Colonic mucosa (tissue), 4 donors: ENCODE results near the gene POU2AF1. TPM values are rescaled to one million over a fixed set of nuclear protein-coding genes. Genes with fewer than 3 reads are reported as not detected.

Experiments
- DNase-seq: peaks from one replicate; pipeline ENCODE4 v3.0.0-alpha.2; 2020
- H3K27ac ChIP-seq: fragments of 200-600 bp; one replicate; pipeline ENCODE4 v1.8.0; 2021
- H3K27me3 ChIP-seq: fragments of 200-600 bp; one replicate; pipeline ENCODE4 v1.8.0; 2021
- H3K36me3 ChIP-seq: fragments of 200-600 bp; one replicate; pipeline ENCODE4 v1.8.0; 2021
- H3K4me1 ChIP-seq: fragments of 200-600 bp; one replicate; pipeline ENCODE4 v1.8.0; 2021; ENCODE audit warnings: mild to moderate bottlenecking
- H3K4me3 ChIP-seq: fragments of 200-600 bp; one replicate; pipeline ENCODE4 v1.8.0; 2021
- H3K9ac ChIP-seq, 2 donors: one replicate each; pipeline ENCODE4 v1.7.0; 2013; ENCODE audit warnings: control low read depth in 2 of 2, low read depth in 2 of 2, low read length in 2 of 2
- H3K9me3 ChIP-seq: fragments of 200-600 bp; one replicate; pipeline ENCODE4 v1.8.0; 2021
- CTCF ChIP-seq: fragments of 200-600 bp; IDR thresholded peaks from one replicate; pipeline ENCODE4 v1.8.0; 2022; ENCODE audit warnings: antibody characterized with exemption, mild to moderate bottlenecking
- intact Hi-C: fragments of 100-400 bp; cut with DNase I; formaldehyde crosslinking; loops from one replicate; pipeline ENCODE4 v1.14.1; 2022
- total RNA-seq, 2 donors: library from RNA; stranded (reverse); fragmentation: NEBNext Ultra II Directional in 1 of 2; extraction: Animal tissue kit (Norgen Biotek cat#: 25700) in 1 of 2; gene quantifications; one replicate each; pipeline ENCODE4 v1.2.1, GENCODE V29; 2021
- donor health status: healthy.
- donor health status: DM: no; HTN: no; CAD: no.
- donor health status: DM: no; HTN: no; CAD: no.

The POU2AF1 gene
- total RNA-seq, 2 donors from 2014 or later: 3.1 to 3.7 TPM

GRCh38 chr11:111417766-111418435, 38.8 kb upstream of the POU2AF1 start:
- H3K36me3 ChIP-seq: no peaks in the 10 kb centered on the region
- H3K4me1 ChIP-seq: no peaks in the 10 kb centered on the region
- H3K4me3 ChIP-seq: no peak overlapping the region
- no peak for TF ChIP-seq CTCF
- DNase-seq: peak; percentile 47
- intact Hi-C loops: no loop called here
- H3K9me3 ChIP-seq: no peaks in the 10 kb centered on the region
- H3K9ac ChIP-seq: no peak overlapping the region
- H3K27ac ChIP-seq: peak overlapping the region; percentile 38
- no peaks in the 10 kb centered on the region for H3K27me3 ChIP-seq

- H3K4me1 ChIP-seq: no peaks in the 10 kb centered on the region
- H3K27me3 ChIP-seq: no peaks in the 10 kb centered on the region
- no peak for TF ChIP-seq CTCF
- no peaks in the 10 kb centered on the region for H3K36me3 ChIP-seq
- no peak overlapping the region for H3K9ac ChIP-seq
- peak overlapping the region; percentile 25 for H3K27ac ChIP-seq
- DNase-seq: no peak
- intact Hi-C loops: no loop called here
- H3K9me3 ChIP-seq: no peaks in the 10 kb centered on the region
- no peak overlapping the region for H3K4me3 ChIP-seq
These were observed 38.1 kb upstream of the POU2AF1 start for GRCh38 chr11:111417011-111417765.

- no peak for TF ChIP-seq CTCF
- Histone ChIP-seq H3K4me1 (no peaks in the 10 kb centered on the region), H3K27me3 (no peaks in the 10 kb centered on the region), H3K9me3 (no peaks in the 10 kb centered on the region), H3K27ac (peak overlapping the region; percentile 25), H3K4me3 (no peak overlapping the region), H3K36me3 (no peaks in the 10 kb centered on the region), H3K9ac (no peak overlapping the region)
- intact Hi-C loops: no loop called here
- no peak for DNase-seq
These were observed 37.3 kb upstream of the POU2AF1 start for GRCh38 chr11:111416231-111416960.

GRCh38 chr11:111414936-111415335, 35.9 kb upstream of the POU2AF1 start:
- Histone ChIP-seq H3K27me3 (no peaks in the 10 kb centered on the region), H3K9me3 (no peaks in the 10 kb centered on the region), H3K9ac (no peak overlapping the region), H3K36me3 (no peaks in the 10 kb centered on the region), H3K4me3 (no peak overlapping the region), H3K4me1 (no peaks in the 10 kb centered on the region), H3K27ac (no peak overlapping the region)
- TF ChIP-seq CTCF: no peak
- intact Hi-C loops: no loop called here
- no peak for DNase-seq

GRCh38 chr11:111414267-111414931, 35.3 kb upstream of the POU2AF1 start:
- Histone ChIP-seq H3K27ac (no peak overlapping the region), H3K27me3 (no peaks in the 10 kb centered on the region), H3K4me1 (no peaks in the 10 kb centered on the region), H3K36me3 (no peaks in the 10 kb centered on the region), H3K4me3 (no peak overlapping the region), H3K9ac (no peak overlapping the region), H3K9me3 (no peaks in the 10 kb centered on the region)
- TF ChIP-seq CTCF: no peak
- DNase-seq: no peak
- intact Hi-C loops: no loop called here
